Measurements from ENCODE around the gene GLO1. TPM values are rescaled to one million over a fixed set of nuclear protein-coding genes. Genes with fewer than 3 reads are reported as not detected.

The GLO1 gene
- total RNA-seq, 4 donors from 2014 or later: 33.7 to 107 (median 64.7) TPM

GRCh38 chr6:38632490-38632889 is 70.5 kb downstream of the GLO1 start:
- no peak for TF ChIP-seq CTCF (IDR thresholded peaks at IDR 0.05; ENCODE audit: low read depth)

- TF ChIP-seq CTCF (IDR thresholded peaks at IDR 0.05; ENCODE audit: low read depth): no peak
Observed at GRCh38 chr6:38631186-38631783, 71.7 kb downstream of the GLO1 start.

Other genes starting within 250 kb of the GLO1 start
- gene BTBD9, start 63.2 kb downstream of the GLO1 start, total RNA-seq: 10 to 100 TPM; 11.7 to 17.7 (median 14.1) TPM
- gene DNAH8, start 12.2 kb upstream of the GLO1 start, total RNA-seq: not detected